ENCODE data around the gene SETD7.
A peak's percentile ranks its signal among the peaks of the same experiment; 100 is the strongest.

GRCh38 chr4:139530833-139531427, 25.1 kb downstream of the SETD7 start:
- TF ChIP-seq, protein P1, sequence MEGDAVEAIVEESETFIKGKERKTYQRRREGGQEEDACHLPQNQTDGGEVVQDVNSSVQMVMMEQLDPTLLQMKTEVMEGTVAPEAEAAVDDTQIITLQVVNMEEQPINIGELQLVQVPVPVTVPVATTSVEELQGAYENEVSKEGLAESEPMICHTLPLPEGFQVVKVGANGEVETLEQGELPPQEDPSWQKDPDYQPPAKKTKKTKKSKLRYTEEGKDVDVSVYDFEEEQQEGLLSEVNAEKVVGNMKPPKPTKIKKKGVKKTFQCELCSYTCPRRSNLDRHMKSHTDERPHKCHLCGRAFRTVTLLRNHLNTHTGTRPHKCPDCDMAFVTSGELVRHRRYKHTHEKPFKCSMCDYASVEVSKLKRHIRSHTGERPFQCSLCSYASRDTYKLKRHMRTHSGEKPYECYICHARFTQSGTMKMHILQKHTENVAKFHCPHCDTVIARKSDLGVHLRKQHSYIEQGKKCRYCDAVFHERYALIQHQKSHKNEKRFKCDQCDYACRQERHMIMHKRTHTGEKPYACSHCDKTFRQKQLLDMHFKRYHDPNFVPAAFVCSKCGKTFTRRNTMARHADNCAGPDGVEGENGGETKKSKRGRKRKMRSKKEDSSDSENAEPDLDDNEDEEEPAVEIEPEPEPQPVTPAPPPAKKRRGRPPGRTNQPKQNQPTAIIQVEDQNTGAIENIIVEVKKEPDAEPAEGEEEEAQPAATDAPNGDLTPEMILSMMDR (conservative IDR thresholded peaks at IDR 0.05; ENCODE audit: low read depth, low read length) = peak; percentile 55
- TF ChIP-seq USF2 (IDR thresholded peaks at IDR 0.05; ENCODE audit: low read depth, low read length) (no peak), FOS (IDR thresholded peaks at IDR 0.05; ENCODE audit: low read depth, low read length) (no peak), ELK1 (IDR thresholded peaks at IDR 0.05; ENCODE audit: borderline replicate concordance, low read depth, low read length) (no peak), POLR2A (IDR thresholded peaks at IDR 0.05; ENCODE audit: low read depth, low read length) (no peak), MXI1 (IDR thresholded peaks at IDR 0.05; ENCODE audit: borderline replicate concordance, low read depth, low read length) (no peak), RAD21 (IDR thresholded peaks at IDR 0.05; ENCODE audit: low read length) (peak; percentile 55)
